ENCODE results near the gene USP44. TPM values are rescaled to one million over a fixed set of nuclear protein-coding genes. Genes with fewer than 3 reads are reported as not detected.

USP44 gene
- total RNA-seq, 1 experiment from 2014 or later = 0.17 TPM

DNA sequence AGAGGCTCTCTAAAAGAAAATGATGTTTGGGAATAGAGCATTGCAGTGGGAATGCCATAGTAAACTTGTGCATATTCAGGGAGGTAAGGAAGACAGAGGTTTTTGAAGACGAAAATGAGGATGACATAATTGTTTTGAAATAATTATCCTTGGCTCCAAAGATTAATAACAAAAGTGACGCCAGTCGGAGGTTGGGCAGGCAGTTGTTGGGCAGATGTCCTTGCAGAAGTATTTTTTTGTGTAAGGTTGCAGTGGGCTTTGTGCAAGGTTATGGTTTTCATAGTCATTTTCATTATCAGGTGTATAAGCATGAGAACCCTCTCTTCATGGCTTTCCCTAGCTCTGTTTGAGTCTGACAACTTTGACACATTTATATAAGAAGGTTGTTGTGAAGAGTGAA lies 42.0 kb downstream of the USP44 start:
- no peak overlapping the region for H3K9ac ChIP-seq (ENCODE audit: low read length)

GRCh38 chr12:95506707-95507523 lies 44.4 kb downstream of the USP44 start:
- no peak overlapping the region for H3K9ac ChIP-seq (ENCODE audit: low read length)
- intact Hi-C loops (cut with micrococcal nuclease) = no loop called here
- no peak overlapping the region for H3K4me3 ChIP-seq (replicated peaks in 1 of 2; ENCODE audit: low read depth in 1 of 2, low read length in 2 of 2)
- RAD21 ChIA-PET (ENCODE audit: low non-redundant PET in 1 of 2, low total read pairs in 2 of 2, uncharacterized antibody in 2 of 2, unreplicated experiment in 2 of 2) = no interaction called here
- H3K4me1 ChIP-seq (ENCODE audit: control insufficient read depth in 1 of 2, insufficient read depth in 2 of 2, low read length in 2 of 2) = no peaks in the 10 kb centered on the region
- H3K9me2 ChIP-seq (ENCODE audit: insufficient read depth) = no peaks in the 10 kb centered on the region
- POLR2A ChIA-PET = no interaction called here
- no peak overlapping the region for H2AFZ ChIP-seq (ENCODE audit: low read depth, low read length, poor library complexity, severe bottlenecking)
- peaks cover 29 to 58% of the 10 kb centered on the region in 2 experiments for H3K36me3 ChIP-seq (ENCODE audit: control insufficient read depth in 1 of 2, insufficient read depth in 2 of 2, low read length in 2 of 2)
- ATAC-seq (no peak), DNase-seq (ENCODE audit: low read depth, low spot score) (no peak)
- H3K27ac ChIP-seq (ENCODE audit: low read depth, low read length) = no peak overlapping the region
- CTCF ChIA-PET = no interaction called here
- H3K4me2 ChIP-seq (ENCODE audit: low read length) = no peak overlapping the region
- no peaks in the 10 kb centered on the region for H3K9me3 ChIP-seq (ENCODE audit: control insufficient read depth in 1 of 2, insufficient read depth in 1 of 2, low read depth in 1 of 2, low read length in 2 of 2)
- H3K79me2 ChIP-seq (ENCODE audit: insufficient read depth, low read length) = peaks cover 72% of the 10 kb centered on the region
- H3K27me3 ChIP-seq (ENCODE audit: insufficient read depth, low read length) = no peaks in the 10 kb centered on the region
- no TSS peak for BruUV-seq (replicated peaks)
- peaks cover 19% of the 10 kb centered on the region for H4K20me1 ChIP-seq (ENCODE audit: insufficient read depth)
- TF ChIP-seq SRF (IDR thresholded peaks at IDR 0.05; ENCODE audit: low read depth) (no peak), EZH2 (IDR thresholded peaks at IDR 0.05) (no peak), FOSL1 (IDR thresholded peaks at IDR 0.05; ENCODE audit: low read depth) (no peak), POLR2A (IDR thresholded peaks at IDR 0.05; ENCODE audit: borderline replicate concordance, extremely low read depth, insufficient read depth, insufficient read length) (no peak), ATF3 (IDR thresholded peaks at IDR 0.05) (no peak), RAD21 (IDR thresholded peaks at IDR 0.05; ENCODE audit: low read depth) (no peak), EGR1 (IDR thresholded peaks at IDR 0.05; ENCODE audit: low read depth) (no peak), CEBPB (IDR thresholded peaks at IDR 0.05; ENCODE audit: low read depth) (no peak), EZH2phosphoT487 (IDR thresholded peaks at IDR 0.05; ENCODE audit: borderline replicate concordance) (no peak)
- TF ChIP-seq, protein P1, sequence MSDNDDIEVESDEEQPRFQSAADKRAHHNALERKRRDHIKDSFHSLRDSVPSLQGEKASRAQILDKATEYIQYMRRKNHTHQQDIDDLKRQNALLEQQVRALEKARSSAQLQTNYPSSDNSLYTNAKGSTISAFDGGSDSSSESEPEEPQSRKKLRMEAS (IDR thresholded peaks at IDR 0.05) = no peak
- TF ChIP-seq, protein P2, sequence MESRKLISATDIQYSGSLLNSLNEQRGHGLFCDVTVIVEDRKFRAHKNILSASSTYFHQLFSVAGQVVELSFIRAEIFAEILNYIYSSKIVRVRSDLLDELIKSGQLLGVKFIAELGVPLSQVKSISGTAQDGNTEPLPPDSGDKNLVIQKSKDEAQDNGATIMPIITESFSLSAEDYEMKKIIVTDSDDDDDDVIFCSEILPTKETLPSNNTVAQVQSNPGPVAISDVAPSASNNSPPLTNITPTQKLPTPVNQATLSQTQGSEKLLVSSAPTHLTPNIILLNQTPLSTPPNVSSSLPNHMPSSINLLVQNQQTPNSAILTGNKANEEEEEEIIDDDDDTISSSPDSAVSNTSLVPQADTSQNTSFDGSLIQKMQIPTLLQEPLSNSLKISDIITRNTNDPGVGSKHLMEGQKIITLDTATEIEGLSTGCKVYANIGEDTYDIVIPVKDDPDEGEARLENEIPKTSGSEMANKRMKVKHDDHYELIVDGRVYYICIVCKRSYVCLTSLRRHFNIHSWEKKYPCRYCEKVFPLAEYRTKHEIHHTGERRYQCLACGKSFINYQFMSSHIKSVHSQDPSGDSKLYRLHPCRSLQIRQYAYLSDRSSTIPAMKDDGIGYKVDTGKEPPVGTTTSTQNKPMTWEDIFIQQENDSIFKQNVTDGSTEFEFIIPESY (IDR thresholded peaks at IDR 0.05; ENCODE audit: extremely low read depth, insufficient replicate concordance, low read length) = no peak
- TF ChIP-seq, protein P3, sequence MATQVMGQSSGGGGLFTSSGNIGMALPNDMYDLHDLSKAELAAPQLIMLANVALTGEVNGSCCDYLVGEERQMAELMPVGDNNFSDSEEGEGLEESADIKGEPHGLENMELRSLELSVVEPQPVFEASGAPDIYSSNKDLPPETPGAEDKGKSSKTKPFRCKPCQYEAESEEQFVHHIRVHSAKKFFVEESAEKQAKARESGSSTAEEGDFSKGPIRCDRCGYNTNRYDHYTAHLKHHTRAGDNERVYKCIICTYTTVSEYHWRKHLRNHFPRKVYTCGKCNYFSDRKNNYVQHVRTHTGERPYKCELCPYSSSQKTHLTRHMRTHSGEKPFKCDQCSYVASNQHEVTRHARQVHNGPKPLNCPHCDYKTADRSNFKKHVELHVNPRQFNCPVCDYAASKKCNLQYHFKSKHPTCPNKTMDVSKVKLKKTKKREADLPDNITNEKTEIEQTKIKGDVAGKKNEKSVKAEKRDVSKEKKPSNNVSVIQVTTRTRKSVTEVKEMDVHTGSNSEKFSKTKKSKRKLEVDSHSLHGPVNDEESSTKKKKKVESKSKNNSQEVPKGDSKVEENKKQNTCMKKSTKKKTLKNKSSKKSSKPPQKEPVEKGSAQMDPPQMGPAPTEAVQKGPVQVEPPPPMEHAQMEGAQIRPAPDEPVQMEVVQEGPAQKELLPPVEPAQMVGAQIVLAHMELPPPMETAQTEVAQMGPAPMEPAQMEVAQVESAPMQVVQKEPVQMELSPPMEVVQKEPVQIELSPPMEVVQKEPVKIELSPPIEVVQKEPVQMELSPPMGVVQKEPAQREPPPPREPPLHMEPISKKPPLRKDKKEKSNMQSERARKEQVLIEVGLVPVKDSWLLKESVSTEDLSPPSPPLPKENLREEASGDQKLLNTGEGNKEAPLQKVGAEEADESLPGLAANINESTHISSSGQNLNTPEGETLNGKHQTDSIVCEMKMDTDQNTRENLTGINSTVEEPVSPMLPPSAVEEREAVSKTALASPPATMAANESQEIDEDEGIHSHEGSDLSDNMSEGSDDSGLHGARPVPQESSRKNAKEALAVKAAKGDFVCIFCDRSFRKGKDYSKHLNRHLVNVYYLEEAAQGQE (IDR thresholded peaks at IDR 0.05; ENCODE audit: low read depth) = no peak

More for the DNA sequence above, 42.0 kb downstream of the USP44 start:
- POLR2A ChIA-PET = interaction anchor here (0.6 kb wide), 1 partner anchor 26 kb away, joined by 3 read pairs; no protein-coding TSS in a partner anchor
- DNase-seq (ENCODE audit: low read depth, low spot score) = no peak
- H3K36me3 ChIP-seq (ENCODE audit: control insufficient read depth in 1 of 2, insufficient read depth in 2 of 2, low read length in 2 of 2) = peaks cover 42 to 66% of the 10 kb centered on the region in 2 experiments
- no peak overlapping the region for H2AFZ ChIP-seq (ENCODE audit: low read depth, low read length, poor library complexity, severe bottlenecking)
- CTCF ChIA-PET = no interaction called here
- H3K27me3 ChIP-seq (ENCODE audit: insufficient read depth, low read length) = no peaks in the 10 kb centered on the region
- TF ChIP-seq ELF1 (IDR thresholded peaks at IDR 0.05; ENCODE audit: borderline replicate concordance, low read depth) (no peak), SIN3A (IDR thresholded peaks at IDR 0.05; ENCODE audit: low read depth) (no peak), TCF7L2 (IDR thresholded peaks at IDR 0.05; ENCODE audit: borderline replicate concordance, extremely low read depth, insufficient read depth, insufficient read length) (no peak), POLR2A (IDR thresholded peaks at IDR 0.05; ENCODE audit: borderline replicate concordance, extremely low read depth, insufficient read depth, insufficient read length) (no peak), POLR2AphosphoS5 (IDR thresholded peaks at IDR 0.05; ENCODE audit: low read depth, low read length) (no peak)
- H3K9me3 ChIP-seq (ENCODE audit: control insufficient read depth in 1 of 2, insufficient read depth in 1 of 2, low read depth in 1 of 2, low read length in 2 of 2) = no peaks in the 10 kb centered on the region
- no TSS peak for BruUV-seq (replicated peaks)
- H3K9me2 ChIP-seq (ENCODE audit: insufficient read depth) = no peaks in the 10 kb centered on the region
- no peaks in the 10 kb centered on the region for H3K4me1 ChIP-seq (ENCODE audit: control insufficient read depth in 1 of 2, insufficient read depth in 2 of 2, low read length in 2 of 2)
- intact Hi-C loops (cut with micrococcal nuclease) = no loop called here
- H3K4me2 ChIP-seq (ENCODE audit: low read length) = no peak overlapping the region
- no peak for ATAC-seq
- no peak overlapping the region for H3K27ac ChIP-seq (ENCODE audit: low read depth, low read length)
- no peak overlapping the region for H3K4me3 ChIP-seq (replicated peaks in 1 of 2; ENCODE audit: low read depth in 1 of 2, low read length in 2 of 2)
- RAD21 ChIA-PET (ENCODE audit: low non-redundant PET in 1 of 2, low total read pairs in 2 of 2, uncharacterized antibody in 2 of 2, unreplicated experiment in 2 of 2) = no interaction called here
- H4K20me1 ChIP-seq (ENCODE audit: insufficient read depth) = 0 out of 2 replicates have a peak, but pooled peaks cover 5% of the 10 kb centered on the region
- H3K79me2 ChIP-seq (ENCODE audit: insufficient read depth, low read length) = peaks cover 48% of the 10 kb centered on the region
